Measurements from ENCODE around the gene LRRC43. TPM values are rescaled to one million over a fixed set of nuclear protein-coding genes. Genes with fewer than 3 reads are reported as not detected.

Gene LRRC43
- total and polyA plus RNA-seq, 5 donors = 0.69 to 3.1 (median 1.6) TPM

Other genes with a start within 250 kb of the LRRC43 start
- 10 to 100 TPM in 3 of 4 donors, 1 to 10 TPM in 1; 9.5 to 13.2 (median 11.8) TPM for gene BCL7A, start 161.2 kb upstream of the LRRC43 start, total RNA-seq
- 6.7 TPM for gene BCL7A, start 161.2 kb upstream of the LRRC43 start, polyA plus RNA-seq
- gene MLXIP, start 104.4 kb upstream of the LRRC43 start, total RNA-seq = 10 to 100 TPM; 28.8 to 36.0 (median 33.9) TPM
- 26.4 TPM for gene MLXIP, start 104.4 kb upstream of the LRRC43 start, polyA plus RNA-seq
- not detected for gene IL31, start 8.9 kb upstream of the LRRC43 start, total RNA-seq
- not detected for gene IL31, start 8.9 kb upstream of the LRRC43 start, polyA plus RNA-seq
- under 1 TPM in 1 of 4 donors, not detected in 3; 0.29 TPM for gene B3GNT4, start 20.6 kb downstream of the LRRC43 start, total RNA-seq
- gene B3GNT4, start 20.6 kb downstream of the LRRC43 start, polyA plus RNA-seq = 0.36 TPM
- gene DIABLO, start 42.9 kb downstream of the LRRC43 start, total RNA-seq = 10 to 100 TPM; 25.0 to 29.3 (median 27.3) TPM
- 31.9 TPM for gene DIABLO, start 42.9 kb downstream of the LRRC43 start, polyA plus RNA-seq
- gene VPS33A, start 83.4 kb downstream of the LRRC43 start, total RNA-seq = 10 to 100 TPM in 3 of 4 donors, 1 to 10 TPM in 1; 7.8 to 15.2 (median 12.7) TPM
- gene VPS33A, start 83.4 kb downstream of the LRRC43 start, polyA plus RNA-seq = 7.3 TPM
- gene CLIP1, start 239.5 kb downstream of the LRRC43 start, total RNA-seq = 100 to 1,000 TPM; 112 to 131 (median 121) TPM
- gene CLIP1, start 239.5 kb downstream of the LRRC43 start, polyA plus RNA-seq = 43.7 TPM

Measured in right cardiac atrium (tissue), 5 donors.